GM19239 (cell line): ENCODE measurements around the gene TTLL10.
"Not testable (repeated sequence)": the region's sequence is repeated elsewhere in the genome, so short reads cannot be mapped to it uniquely, and the experiment has no call there.

Source experiments
- DNase-seq: peaks from one replicate; pipeline ENCODE4 v3.0.0; 2011; ENCODE audit warnings: low spot score; ENCODE audit not compliant: insufficient read length
- FAIRE-seq: peaks from 2 replicates; lab custom pipeline; 2011; peaks lifted over from hg19 to GRCh38; lab: Jason Lieb, UNC

The TTLL10 gene

GRCh38 chr1:1181938-1182410, 8.3 kb downstream of the TTLL10 start:
- DNase-seq (no peak), FAIRE-seq (no peak)

DNA sequence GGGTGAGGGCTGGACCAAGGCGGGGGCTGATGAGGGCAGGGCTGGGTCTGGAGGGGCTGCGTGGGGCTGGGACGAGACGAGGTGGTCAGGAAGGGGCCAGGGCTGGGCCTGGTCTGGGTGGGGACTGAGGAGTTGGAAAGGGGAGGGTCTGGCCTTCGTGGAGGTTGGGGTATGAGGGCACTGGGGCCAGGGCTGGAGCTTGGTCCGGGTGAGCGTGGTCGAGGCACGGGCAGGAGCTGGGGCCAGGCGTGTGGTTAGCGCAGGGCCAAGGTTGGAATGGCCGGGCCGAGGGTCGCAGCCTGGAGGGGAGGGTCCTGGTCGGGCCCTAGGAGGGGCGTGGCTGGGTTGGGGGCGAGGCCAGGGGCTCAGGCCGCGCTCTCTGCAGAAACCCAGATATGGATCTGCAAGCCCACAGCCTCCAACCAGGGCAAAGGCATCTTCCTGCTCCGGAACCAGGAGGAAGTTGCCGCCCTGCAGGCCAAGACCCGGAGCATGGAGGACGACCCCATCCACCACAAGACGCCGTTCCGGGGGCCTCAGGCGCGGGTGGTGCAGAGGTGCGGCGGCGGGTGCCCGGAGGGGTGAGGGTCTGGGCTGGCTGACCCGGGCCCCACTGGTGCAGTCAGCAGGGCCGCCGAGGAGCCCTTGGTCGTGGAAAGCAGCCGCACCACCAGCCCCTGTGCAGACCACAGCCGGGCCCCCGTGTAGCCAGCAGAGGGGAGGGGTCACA, 9.0 kb downstream of the TTLL10 start:
- DNase-seq (no peak), FAIRE-seq (no peak)

DNA sequence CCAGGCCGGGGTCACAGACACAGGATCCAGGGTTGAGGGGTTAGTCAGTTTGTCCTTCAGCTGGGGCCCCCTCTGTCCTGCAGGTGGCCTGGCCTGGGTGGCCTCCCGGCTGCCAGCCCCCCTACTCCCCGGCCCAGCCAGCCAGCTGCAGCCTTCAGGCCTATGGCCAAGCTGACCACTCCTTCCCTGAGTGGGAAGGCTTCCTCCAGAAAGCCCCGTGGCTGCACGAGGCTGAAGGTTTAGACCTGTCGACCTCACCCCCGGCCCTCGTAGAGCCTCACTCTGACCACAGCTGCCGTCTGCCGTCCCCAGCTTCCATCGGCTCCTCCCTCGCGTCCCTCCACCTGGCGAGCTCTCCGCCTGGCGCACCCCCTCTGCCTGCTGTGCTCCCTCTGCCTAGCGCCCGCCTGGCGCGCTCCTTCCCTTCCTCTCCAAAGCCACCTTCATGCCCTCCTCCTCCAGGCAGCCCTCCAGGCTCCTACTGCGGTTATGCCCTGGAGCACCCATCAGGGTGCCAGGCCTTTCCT, 9.6 kb downstream of the TTLL10 start:
- FAIRE-seq (no peak), DNase-seq (no peak)

DNA sequence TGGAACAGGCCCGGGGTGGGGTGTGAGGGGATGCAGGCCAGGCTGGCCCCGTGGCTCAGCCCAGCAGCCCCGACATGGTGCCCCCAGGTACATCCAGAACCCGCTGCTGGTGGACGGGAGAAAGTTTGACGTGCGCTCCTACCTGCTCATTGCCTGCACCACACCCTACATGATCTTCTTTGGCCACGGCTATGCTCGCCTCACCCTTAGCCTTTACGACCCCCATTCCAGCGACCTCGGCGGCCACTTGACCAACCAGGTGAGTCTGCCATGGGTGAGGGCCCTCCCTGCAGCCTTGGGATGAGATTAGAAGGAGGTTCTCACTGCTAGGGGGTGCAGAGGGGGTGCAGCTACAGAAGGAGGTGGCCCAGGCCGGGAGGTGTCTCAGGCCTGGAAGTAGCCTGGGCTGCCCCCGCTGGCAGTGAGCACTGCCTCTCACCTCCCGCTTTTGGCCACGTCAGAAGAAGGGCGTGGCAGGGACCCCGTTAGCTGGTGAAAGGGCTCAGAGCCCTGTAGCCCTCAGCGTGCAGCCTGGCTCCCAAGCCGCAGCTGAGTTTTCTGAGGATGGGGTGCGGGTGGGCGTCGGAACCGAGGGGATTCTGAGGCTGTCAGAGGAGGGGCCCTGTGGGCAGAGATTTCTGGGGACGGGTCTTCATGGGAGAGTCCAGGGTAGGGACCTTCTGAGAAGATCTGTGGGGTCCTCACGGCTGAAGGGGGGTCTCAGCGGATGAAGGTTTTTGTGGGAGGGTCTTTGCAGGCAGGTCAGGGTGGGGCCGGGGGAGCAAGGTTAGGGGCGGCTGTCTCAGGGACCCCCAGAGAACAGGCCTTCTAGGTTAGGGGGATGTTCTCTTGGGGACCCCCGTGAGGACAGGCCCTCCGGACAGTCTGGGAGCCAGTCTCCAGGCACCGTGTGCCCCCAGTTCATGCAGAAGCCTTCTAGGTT, 10.4 kb downstream of the TTLL10 start:
- FAIRE-seq, result no peak
- no peak for DNase-seq

DNA sequence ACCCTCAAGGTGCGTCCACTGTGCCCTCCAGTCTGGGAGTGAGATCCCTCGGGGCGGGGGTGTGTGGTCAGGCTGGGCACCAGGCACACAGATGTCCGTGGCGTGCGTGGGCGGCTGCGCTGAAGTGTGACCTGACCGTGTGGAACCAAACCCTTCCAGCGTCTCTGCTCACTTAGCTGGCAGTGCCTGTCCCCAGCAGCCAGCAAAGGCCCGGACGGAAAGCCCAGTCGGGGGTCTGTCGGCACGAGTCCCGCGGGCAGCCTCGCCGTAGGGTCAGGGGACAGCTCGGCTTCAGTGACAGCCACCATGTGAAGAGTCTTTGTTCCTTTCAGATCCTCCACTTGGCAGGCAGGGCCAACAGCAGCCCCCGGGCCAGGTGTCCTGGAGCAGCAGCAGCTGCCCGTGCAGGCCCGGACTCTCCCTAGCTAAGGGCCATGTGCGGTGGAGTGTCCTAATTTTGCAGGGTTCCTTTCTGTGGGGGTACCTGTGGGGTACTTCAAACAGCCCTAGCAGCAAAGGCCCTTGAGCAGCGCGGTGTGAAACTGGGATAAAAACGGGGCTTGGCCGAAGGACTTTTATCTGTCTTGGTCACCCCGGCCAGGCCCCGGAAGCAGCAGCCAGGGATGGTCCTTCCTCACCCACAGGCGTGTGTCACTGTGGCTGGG, 11.6 kb downstream of the TTLL10 start:
- DNase-seq, result no peak
- FAIRE-seq, result no peak

GRCh38 chr1:1187938-1188337, 14.3 kb downstream of the TTLL10 start:
- DNase-seq (no peak), FAIRE-seq (no peak)

DNA sequence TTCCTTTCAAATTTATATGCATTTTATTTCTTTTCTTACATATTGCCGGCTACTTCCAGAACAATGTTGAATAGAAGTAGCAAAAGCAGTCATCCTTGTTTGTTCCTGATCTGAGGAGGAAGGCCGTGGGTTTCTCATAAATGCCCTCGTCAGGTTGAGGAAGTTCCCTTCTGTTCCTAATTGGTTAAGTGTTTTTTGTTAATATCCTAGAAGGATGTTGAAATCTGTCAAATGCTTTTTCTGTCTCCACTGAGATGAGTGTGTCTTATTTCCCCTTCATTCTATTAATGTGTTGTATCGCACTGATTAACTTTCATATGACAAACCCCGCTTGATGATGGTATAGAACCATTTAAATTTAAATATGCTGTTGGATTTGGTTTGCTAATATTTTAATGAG, 15.4 kb downstream of the TTLL10 start:
- DNase-seq, result no peak
- no peak for FAIRE-seq

GRCh38 chr1:1191734-1192133, 18.1 kb downstream of the TTLL10 start:
- DNase-seq (no peak), FAIRE-seq (no peak)

- no peak for FAIRE-seq
- DNase-seq, result no peak
Measured at GRCh38 chr1:1194723-1195122, 21.0 kb downstream of the TTLL10 start.

GRCh38 chr1:1195726-1196125, 22.0 kb downstream of the TTLL10 start:
- not testable (repeated sequence) for DNase-seq, FAIRE-seq

DNA sequence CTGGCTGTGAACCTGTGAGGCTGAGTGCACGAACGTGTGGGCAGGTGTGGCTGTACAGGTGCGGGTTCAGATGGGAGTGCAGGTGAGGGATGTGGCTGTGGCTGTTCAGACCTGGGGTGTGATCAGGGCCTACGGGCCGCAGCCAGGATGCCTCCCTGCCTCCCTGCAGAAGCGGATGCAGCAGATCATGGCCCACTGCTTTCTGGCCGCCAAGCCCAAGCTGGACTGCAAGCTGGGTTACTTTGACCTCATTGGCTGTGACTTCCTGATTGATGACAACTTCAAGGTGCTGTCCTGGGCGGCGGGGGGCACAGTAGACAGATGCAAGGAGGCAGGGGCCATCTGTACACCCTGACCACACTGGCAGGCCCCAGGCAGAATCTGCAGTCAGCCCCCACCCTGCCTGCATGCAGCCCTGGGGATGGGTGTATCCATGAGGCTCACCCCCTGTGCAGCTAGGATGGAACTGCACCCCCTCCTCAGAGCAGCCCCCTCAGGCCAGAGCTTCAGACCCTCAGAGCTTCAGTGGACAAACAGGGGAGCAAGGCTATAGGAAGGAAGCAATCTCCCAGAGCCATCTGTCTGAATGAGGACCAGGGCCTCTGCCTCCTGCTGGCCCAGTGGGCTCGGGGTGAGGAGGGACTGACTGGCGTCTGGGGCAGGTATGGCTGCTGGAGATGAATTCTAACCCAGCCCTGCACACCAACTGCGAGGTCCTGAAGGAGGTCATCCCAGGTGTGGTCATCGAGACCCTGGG, 22.9 kb downstream of the TTLL10 start:
- no peak for DNase-seq
- no peak for FAIRE-seq

DNA sequence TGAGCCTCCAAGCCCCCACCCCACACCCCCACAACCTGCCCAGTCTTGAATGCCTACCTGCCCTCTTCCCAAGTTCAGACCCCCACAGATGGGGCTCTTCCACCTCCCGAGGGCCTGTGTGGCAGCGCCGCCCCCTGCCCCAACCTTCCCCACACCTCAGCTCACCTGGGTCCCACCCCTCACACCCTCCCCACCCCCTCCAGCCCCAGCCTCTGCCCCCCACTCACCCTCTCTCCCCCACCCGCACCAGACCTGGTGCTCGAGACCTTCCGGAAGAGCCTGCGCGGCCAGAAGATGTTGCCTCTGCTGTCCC, 23.5 kb downstream of the TTLL10 start:
- FAIRE-seq, result no peak
- DNase-seq, result no peak

DNA sequence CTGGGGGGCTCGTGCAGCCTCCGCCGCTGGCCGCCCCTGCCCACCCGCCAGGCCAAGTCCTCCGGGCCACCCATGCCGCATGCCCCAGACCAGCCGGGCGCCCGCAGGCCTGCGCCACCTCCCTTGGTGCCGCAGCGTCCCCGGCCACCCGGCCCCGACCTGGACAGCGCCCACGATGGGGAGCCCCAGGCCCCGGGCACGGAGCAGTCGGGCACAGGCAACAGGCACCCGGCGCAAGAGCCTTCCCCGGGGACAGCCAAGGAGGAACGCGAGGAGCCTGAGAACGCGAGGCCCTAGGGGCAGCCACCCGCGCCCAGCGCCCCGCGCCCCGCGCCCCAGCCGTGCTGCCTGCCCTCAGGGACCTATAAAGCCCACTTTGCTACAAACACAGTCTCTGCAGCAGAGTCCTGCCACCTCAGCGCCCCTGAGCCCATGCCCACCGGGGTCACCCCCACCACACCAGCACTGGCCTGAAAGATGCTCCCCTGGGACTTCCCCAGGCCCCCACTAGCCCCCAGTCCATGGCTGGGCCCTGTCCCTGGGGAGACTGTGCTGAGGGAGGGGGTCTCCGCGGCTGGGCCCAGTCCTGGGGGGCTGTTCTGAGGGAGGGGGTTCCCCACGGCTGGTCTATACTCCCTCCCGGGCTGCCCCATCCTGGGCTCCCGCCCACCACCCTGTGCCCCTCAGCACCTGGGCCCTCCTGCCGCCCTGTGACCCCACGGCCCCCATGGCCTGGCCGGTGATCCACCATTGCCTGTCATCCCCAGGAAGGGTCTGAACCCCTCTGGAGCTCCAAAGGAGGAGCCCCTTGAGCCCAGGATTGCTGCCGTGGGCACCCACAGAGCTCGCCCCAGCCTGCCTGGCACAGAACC, 24.1 kb downstream of the TTLL10 start:
- no peak for DNase-seq
- no peak for FAIRE-seq

GRCh38 chr1:1198423-1199140, 24.9 kb downstream of the TTLL10 start:
- no peak for FAIRE-seq
- no peak for DNase-seq

- DNase-seq, result no peak
- no peak for FAIRE-seq
Measured at GRCh38 chr1:1199141-1199960, 25.7 kb downstream of the TTLL10 start.

GRCh38 chr1:1199961-1200875, 26.5 kb downstream of the TTLL10 start:
- FAIRE-seq, result no peak
- no peak for DNase-seq
